Dedifferentiated amniotic fluid mesenchymal stem cell (primary cell): ENCODE results near the gene FGFR2.

Source experiments
- DNase-seq: peaks from one replicate; pipeline ENCODE4 v3.0.0-alpha.2; 2016; ENCODE audit errors: extremely low spot score

FGFR2 gene

GRCh38 chr10:121553511-121554264 lies 44.6 kb downstream of the FGFR2 start:
- no peak for DNase-seq

DNA sequence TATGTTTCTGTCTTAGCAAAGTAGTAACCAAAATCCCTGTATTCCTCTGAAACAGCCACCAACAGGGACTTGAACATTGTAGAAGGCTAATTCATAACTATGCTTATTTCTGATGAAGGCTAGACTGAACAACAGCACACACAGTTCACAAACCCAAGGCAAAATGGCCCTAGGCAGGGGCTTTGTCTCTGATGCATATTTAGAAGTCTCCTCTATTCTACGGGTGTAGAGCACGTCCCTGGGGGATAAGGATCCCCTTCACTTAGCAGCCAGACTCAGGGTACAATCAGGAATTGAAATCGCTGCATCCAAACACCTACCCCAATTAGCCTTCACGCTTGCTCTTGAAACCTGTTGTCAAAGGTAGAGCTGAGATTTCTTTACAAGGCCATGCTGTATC lies 45.5 kb downstream of the FGFR2 start:
- DNase-seq, result no peak

DNA sequence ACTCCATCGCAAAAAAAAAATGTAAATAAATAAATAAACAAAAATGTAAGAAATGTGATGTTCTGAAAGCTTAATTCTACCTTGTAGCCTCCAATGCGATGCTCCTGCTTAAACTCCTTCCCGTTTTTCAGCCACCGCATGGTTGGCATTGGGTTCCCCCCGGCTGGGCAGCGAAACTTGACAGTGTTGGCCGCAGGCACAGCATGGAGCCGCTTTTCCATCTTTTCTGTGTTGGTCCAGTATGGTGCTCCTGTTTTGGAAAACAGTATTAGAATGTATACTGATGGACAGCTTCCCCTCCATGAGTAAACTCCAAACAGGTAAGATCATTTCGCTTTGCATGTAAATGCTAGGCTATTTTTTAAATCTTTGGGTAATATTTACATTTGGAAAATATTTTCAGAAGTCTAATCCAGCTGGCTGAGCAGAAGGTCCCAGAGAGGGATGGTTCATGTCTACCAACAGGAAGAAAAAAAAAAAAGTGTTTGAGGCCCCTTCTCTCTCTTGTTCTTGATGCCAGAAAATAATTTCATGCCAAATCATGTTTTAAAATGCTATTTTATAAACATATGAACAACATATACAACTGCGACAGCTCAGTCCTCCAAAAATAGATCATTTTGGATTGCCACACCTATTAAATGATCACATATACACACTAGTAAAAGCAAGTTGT lies 46.9 kb downstream of the FGFR2 start:
- no peak for DNase-seq

GRCh38 chr10:121544301-121544869 lies 53.9 kb downstream of the FGFR2 start:
- no peak for DNase-seq

- no peak for DNase-seq
Measured at GRCh38 chr10:121543545-121543944, 54.7 kb downstream of the FGFR2 start.

DNA sequence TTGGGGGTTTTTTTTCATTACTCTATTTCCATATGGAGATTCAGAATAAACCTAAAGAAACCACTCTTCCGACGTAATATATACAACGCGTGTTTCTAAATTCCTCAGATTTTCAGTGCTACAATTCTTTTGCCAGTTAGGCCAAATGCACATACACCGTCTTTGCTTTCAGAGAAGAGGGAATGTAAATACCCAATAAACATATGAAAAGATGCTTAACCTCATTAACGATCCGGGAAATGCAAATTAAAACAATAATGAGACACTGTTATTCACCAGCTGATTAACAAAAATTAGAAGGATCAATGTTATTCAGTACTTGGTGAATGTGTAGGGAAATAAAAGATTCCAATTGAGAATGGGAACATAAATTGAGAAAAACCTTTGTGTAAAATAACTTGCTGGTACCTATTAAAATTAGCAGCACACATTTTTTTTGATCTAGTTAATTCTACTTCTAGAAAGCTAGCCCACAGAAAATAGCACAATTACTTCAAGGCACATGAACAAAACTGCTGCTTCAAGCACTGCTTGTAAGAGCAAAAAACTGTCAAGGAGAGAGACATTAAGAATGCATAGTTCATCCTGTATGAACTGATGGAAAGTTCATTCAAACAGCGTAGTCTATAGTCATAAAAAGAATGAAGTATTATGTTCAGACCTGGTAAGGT lies 56.7 kb downstream of the FGFR2 start:
- DNase-seq, result no peak

DNA sequence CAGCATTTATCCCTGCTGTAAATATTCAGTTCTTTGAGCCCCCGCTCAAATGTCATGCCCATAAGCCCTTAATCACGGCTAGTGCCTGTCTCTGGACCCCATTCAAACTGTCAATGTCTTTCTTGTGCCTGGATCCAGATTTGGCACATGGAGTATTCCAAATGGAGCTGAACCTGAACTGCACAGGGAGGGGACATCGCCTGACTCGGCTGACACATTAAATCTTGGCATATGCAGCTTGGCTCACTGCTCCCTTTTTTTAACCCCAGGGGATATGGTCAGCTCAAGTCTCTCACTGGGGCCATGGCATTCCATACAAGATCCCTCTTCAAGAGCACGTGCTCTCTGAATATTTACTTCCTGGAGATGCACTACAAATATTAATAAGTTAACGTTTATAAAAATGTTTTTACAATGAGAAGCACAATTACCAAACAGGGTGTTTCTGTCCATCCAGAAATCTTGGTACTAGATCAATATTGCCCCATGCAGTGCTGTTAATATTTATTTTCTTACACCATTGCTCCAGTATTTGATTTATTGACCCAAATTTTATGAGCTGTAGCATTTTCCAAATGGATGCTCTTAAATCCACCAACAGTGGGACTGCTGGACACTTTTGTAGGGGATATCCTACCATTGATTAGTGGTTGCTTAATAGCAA lies 57.4 kb downstream of the FGFR2 start:
- no peak for DNase-seq

DNA sequence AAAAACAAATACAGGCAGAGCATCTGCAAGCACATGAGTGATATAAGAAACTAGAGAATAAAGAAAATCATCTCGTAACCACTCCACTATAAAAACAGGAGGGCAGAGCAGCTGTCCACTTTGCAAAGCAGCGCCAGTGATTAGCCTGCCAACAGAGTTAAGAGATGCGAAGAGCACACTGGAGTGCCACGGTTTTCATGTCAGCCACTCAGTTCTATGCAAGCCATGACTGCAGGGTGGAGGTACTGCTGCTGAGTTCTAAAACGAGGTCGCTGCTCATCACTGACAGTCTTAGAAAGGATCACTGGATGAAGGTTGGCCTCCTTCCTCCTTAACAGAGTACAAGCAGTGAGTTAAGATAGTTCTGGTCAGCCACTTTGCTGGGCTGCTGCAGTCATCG lies 58.5 kb downstream of the FGFR2 start:
- no peak for DNase-seq

- no peak for DNase-seq
Measured at GRCh38 chr10:121536310-121536913, 61.8 kb downstream of the FGFR2 start.

GRCh38 chr10:121535381-121535780 lies 62.9 kb downstream of the FGFR2 start:
- DNase-seq, result no peak

DNA sequence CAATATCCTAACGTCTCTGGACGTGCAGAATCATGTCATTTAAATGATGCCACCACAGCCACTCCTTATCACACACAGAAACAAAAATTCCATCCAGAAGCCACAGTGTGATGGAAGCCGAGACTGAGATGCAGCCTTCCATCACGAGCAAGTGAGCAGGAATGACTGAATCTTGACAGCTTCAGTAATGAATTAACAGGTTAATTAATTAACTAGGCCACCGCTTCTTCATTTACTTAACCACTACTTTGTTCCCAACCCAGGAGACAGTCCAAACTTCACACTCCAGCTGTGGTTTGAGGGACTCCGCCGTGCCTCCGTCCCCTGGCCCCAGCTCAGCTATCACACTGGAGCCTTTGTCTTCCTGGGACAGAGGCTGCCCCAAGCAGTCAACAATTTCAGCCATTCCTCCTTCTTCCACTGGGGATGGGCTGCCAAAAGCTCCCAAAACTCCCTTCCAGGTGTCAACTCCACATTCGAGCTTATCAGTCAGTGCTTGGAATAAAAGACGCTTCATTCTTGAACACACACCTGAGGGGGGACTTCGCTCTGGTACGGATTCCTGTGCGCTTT lies 65.9 kb downstream of the FGFR2 start:
- no peak for DNase-seq

GRCh38 chr10:121531830-121532178 lies 66.4 kb downstream of the FGFR2 start:
- no peak for DNase-seq

- DNase-seq, result no peak
Measured at GRCh38 chr10:121531076-121531829, 67.0 kb downstream of the FGFR2 start.

DNA sequence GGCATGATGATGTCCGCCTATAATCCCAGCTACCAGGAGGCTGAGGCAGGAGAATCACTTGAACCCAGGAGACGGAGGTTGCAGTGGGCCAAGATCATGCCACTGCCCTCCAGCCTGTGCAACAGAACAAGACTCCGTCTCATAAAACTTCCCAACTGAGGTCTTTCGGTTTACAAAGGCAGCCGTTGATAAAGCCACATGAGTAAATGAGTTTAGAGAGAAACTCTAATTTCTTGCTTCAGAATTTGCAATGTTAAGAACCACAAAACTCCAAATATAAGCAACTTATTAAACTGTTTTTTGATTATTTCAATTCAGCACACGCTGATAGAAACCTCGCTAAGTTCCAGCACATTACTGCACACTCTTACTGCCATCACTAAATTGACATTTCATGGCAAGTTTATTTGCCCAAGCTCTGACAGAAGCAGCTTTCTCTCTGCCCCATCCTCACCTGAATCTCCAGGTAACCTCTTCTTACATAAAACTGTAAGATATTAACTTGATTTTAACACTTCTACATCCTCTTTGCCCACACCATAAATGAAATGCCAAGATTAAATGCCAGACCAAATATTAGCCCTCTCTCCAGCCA lies 67.7 kb downstream of the FGFR2 start:
- DNase-seq, result no peak

GRCh38 chr10:121527690-121528089 lies 70.6 kb downstream of the FGFR2 start:
- no peak for DNase-seq

GRCh38 chr10:121526801-121527221 lies 71.4 kb downstream of the FGFR2 start:
- DNase-seq, result no peak

DNA sequence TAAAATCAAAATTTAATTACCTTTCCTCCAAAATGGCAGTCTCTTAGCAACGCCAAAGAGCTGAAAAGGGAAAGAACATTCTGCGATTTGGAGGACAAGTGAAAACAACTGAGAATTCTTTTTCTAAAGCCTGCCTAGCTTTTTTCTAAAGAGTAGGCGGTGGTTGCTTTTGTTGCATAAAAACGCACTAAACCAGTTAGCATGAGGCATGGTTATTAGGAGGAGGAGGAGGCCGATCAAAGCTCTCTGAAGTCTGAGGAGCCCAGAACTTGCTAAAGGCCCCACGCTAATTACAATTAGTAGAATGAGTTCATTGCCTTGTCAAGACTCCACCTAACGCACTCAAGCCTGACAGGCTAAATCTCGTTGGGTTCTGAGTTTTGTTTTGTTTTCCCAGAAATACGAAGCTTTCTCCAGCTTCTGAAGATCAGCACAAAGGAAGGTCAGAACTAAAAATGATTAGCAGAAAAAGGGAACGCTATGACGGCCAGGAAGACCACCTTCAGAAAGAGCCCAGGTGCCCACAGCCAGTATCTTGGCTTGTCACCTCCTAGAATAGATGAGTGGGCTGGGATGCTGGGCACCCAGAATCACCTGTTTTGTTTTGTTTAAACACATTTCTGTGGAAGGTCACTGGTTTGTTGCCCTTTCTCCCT lies 72.0 kb downstream of the FGFR2 start:
- no peak for DNase-seq

DNA sequence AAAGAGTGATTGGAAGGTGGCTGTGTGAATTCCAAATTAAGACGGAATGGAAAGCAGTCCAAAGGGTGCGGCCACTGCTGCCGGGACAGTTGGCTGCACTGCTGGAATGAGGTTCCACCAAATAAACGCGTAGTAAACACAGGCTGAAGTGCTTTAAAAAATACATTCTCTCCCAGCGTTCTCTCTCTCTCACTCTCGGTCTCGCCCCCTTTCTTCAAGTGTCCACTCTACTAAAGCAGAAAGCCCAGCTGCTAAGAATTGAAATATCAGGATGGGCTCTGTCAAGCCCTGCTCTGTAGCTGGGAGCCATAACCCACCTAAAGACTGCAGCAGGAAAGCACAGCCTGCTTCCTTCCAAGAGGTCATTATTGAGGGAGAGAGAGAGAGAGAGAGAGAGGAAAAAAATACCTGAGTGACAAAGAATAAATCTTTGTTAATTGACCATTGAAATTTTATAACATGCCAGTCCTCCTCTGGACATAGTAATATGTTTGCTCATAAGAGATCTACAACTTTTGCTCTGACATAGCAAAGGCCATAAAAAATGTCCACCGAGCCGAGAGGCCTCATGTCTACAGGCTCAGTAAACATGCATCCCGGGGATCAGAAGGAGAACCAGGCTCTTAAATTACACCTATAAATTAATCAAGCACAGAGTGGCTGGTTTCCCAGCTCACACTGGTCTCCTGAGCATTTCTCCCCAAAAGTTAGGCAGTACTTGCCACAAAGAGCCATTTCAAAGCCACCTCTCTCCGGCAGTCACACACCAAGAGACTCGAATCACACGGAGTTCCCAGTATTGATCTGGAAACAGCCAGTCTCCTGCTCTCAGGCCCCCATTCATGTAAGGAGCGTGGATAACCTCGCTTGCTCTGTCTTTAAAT lies 72.8 kb downstream of the FGFR2 start:
- DNase-seq, result no peak
